Upper lobe of left lung (tissue), 4 donors: ENCODE measurements around the gene PLA2G4A.

ENCODE experiments used
- CTCF ChIP-seq, 6 experiments: fragments of 450-650 bp in 4 of 6; fragments of 200-600 bp in 2 of 6; sonication (generic) in 2 of 6; IDR thresholded peaks; one replicate each; pipeline ENCODE4 v1.5.1; 2016 to 2019; ENCODE audit warnings: antibody characterized with exemption in 6 of 6
- POLR2A ChIP-seq, 4 donors: fragments of 450-650 bp; IDR thresholded peaks; one replicate each; pipeline ENCODE4 v1.5.1; 2016 to 2017; ENCODE audit warnings: antibody characterized with exemption in 4 of 4, mild to moderate bottlenecking in 2 of 4

- TF ChIP-seq CTCF (IDR thresholded peaks at IDR 0.05): no peak
- no peak for TF ChIP-seq POLR2A (IDR thresholded peaks at IDR 0.05)
These were observed 148.0 kb downstream of the PLA2G4A start for GRCh38 chr1:186976700-186977099.
